H9 (cell line): ENCODE results near the gene USP5. TPM values are rescaled to one million over a fixed set of nuclear protein-coding genes. Genes with fewer than 3 reads are reported as not detected.

Source experiments
- DNase-seq: peaks from one replicate; pipeline ENCODE4 v3.0.0-alpha.2; 2017
- H2AFZ ChIP-seq: one replicate; pipeline ENCODE4 v1.6.1; 2013; ENCODE audit warnings: mild to moderate bottlenecking, low read length, control low read depth, moderate library complexity
- H2AK5ac ChIP-seq: 2 replicates; pipeline ENCODE4 v1.6.1; 2013; ENCODE audit warnings: low read length, control low read depth, mixed read lengths; ENCODE audit not compliant: insufficient read length
- H2BK120ac ChIP-seq: one replicate; pipeline ENCODE4 v1.6.1; 2013; ENCODE audit warnings: low read depth, mild to moderate bottlenecking, low read length, control low read depth, inconsistent platforms; ENCODE audit not compliant: poor library complexity, severe bottlenecking
- H2BK12ac ChIP-seq: 2 replicates; pipeline ENCODE4 v1.6.1; 2013; ENCODE audit warnings: low read length, control low read depth, mixed read lengths, low read depth; ENCODE audit not compliant: insufficient read length
- H2BK15ac ChIP-seq: 2 replicates; pipeline ENCODE4 v1.6.1; 2013; ENCODE audit warnings: low read depth, low read length, control low read depth
- H2BK20ac ChIP-seq: one replicate; pipeline ENCODE4 v1.6.1; 2013; ENCODE audit warnings: low read depth, mild to moderate bottlenecking, low read length, control low read depth, inconsistent platforms; ENCODE audit not compliant: poor library complexity, severe bottlenecking
- H2BK5ac ChIP-seq: 2 replicates; pipeline ENCODE4 v1.6.1; 2013; ENCODE audit warnings: low read length, control low read depth, mixed read lengths; ENCODE audit not compliant: insufficient read length
- H3K14ac ChIP-seq: 2 replicates; pipeline ENCODE4 v1.6.1; 2013; ENCODE audit warnings: low read length, control low read depth; ENCODE audit not compliant: insufficient read depth
- H3K18ac ChIP-seq: 2 replicates; pipeline ENCODE4 v1.6.1; 2013; ENCODE audit warnings: low read depth, mild to moderate bottlenecking, mixed read lengths, low read length, control low read depth; ENCODE audit not compliant: insufficient read length
- H3K23ac ChIP-seq: 2 replicates; pipeline ENCODE4 v1.6.1; 2013; ENCODE audit warnings: low read length, control low read depth, mixed read lengths, low read depth; ENCODE audit not compliant: insufficient read length
- H3K23me2 ChIP-seq: 2 replicates; pipeline ENCODE4 v1.6.1; 2013; ENCODE audit warnings: low read depth, mild to moderate bottlenecking, mixed read lengths, low read length, control low read depth; ENCODE audit not compliant: insufficient read length, poor library complexity, severe bottlenecking
- H3K27ac ChIP-seq: 2 replicates; pipeline ENCODE4 v1.5.1; 2013; ENCODE audit warnings: low read length, control low read depth, mixed read lengths, low read depth; ENCODE audit not compliant: insufficient read length
- H3K27me3 ChIP-seq: 2 replicates; pipeline ENCODE4 v1.6.1; 2013; ENCODE audit warnings: low read length, control low read depth, inconsistent platforms; ENCODE audit not compliant: insufficient read depth
- H3K4ac ChIP-seq: 2 replicates; pipeline ENCODE4 v1.6.1; 2013; ENCODE audit warnings: low read depth, mild to moderate bottlenecking, control low read depth, inconsistent platforms, low read length, moderate library complexity
- H3K4me1 ChIP-seq: 2 replicates; pipeline ENCODE4 v1.6.1; 2013; ENCODE audit warnings: low read length, control low read depth, inconsistent platforms; ENCODE audit not compliant: insufficient read depth
- H3K4me2 ChIP-seq: 2 replicates; pipeline ENCODE4 v1.6.1; 2013; ENCODE audit warnings: low read length, control low read depth, mixed read lengths; ENCODE audit not compliant: insufficient read length, insufficient read depth
- H3K56ac ChIP-seq: 2 replicates; pipeline ENCODE4 v1.6.1; 2013; ENCODE audit warnings: low read depth, mild to moderate bottlenecking, mixed read lengths, low read length, control low read depth; ENCODE audit not compliant: insufficient read length
- H3K79me1 ChIP-seq: 2 replicates; pipeline ENCODE4 v1.6.1; 2013; ENCODE audit warnings: low read depth, mild to moderate bottlenecking, moderate library complexity, low read length, control low read depth, inconsistent platforms; ENCODE audit not compliant: insufficient read depth, poor library complexity, severe bottlenecking
- H3K79me2 ChIP-seq: 2 replicates; pipeline ENCODE4 v1.6.1; 2013; ENCODE audit warnings: low read length, control low read depth, inconsistent platforms; ENCODE audit not compliant: insufficient read depth
- H3K9ac ChIP-seq: 2 replicates; pipeline ENCODE4 v1.6.1; 2013; ENCODE audit warnings: low read length, control low read depth, mixed read lengths; ENCODE audit not compliant: insufficient read length; ENCODE audit errors: extremely low read depth
- H3K9me3 ChIP-seq: one replicate; pipeline ENCODE4 v1.6.1; 2013; ENCODE audit warnings: low read depth, low read length, inconsistent platforms; ENCODE audit not compliant: control insufficient read depth
- H3T11ph ChIP-seq: one replicate; pipeline ENCODE4 v1.6.1; 2013; ENCODE audit warnings: mild to moderate bottlenecking, low read length, control low read depth, inconsistent platforms
- H4K20me1 ChIP-seq: one replicate; pipeline ENCODE4 v1.6.1; 2013; ENCODE audit not compliant: control insufficient read depth, insufficient read length, insufficient read depth
- H4K5ac ChIP-seq: 2 replicates; pipeline ENCODE4 v1.6.1; 2013; ENCODE audit warnings: low read depth, mild to moderate bottlenecking, mixed read lengths, low read length, control low read depth; ENCODE audit not compliant: insufficient read length
- H4K8ac ChIP-seq: replicated peaks from 2 replicates; pipeline ENCODE4 v1.6.1; 2013; ENCODE audit warnings: low read length, control low read depth, mixed read lengths, low read depth; ENCODE audit not compliant: insufficient read length
- H4K91ac ChIP-seq: 2 replicates; pipeline ENCODE4 v1.6.1; 2013; ENCODE audit warnings: low read depth, mild to moderate bottlenecking, moderate library complexity, mixed read lengths, low read length, control low read depth; ENCODE audit not compliant: insufficient read length
- H3K27ac Mint-ChIP-seq, 3 experiments: 2 replicates in 2 of 3; 3 replicates in 1 of 3; pipeline ENCODE4 v1.8.0; 2020 to 2021; ENCODE audit warnings: mixed read lengths in 3 of 3, mild to moderate bottlenecking in 1 of 3, moderate library complexity in 1 of 3
- H3K27me3 Mint-ChIP-seq: 2 replicates; pipeline ENCODE4 v1.8.0; 2021; ENCODE audit warnings: low read depth, mild to moderate bottlenecking, moderate library complexity, mixed read lengths
- H3K36me3 Mint-ChIP-seq, 3 experiments: 2 replicates in 2 of 3; 3 replicates in 1 of 3; pipeline ENCODE4 v1.8.0; 2020 to 2021; ENCODE audit warnings: low read depth in 3 of 3, mixed read lengths in 3 of 3; ENCODE audit not compliant: insufficient read depth in 1 of 3
- H3K4me1 Mint-ChIP-seq, 2 experiments: 2 replicates each; pipeline ENCODE4 v1.8.0; 2020; ENCODE audit warnings: mixed read lengths in 2 of 2
- H3K4me3 Mint-ChIP-seq, 2 experiments: 2 replicates in 1 of 2; 3 replicates in 1 of 2; pipeline ENCODE4 v1.8.0; 2020 to 2021; ENCODE audit warnings: mild to moderate bottlenecking in 2 of 2, mixed read lengths in 2 of 2, moderate library complexity in 1 of 2
- H3K9me3 Mint-ChIP-seq, 2 experiments: 2 replicates in 1 of 2; 3 replicates in 1 of 2; pipeline ENCODE4 v1.8.0; 2020; ENCODE audit warnings: mild to moderate bottlenecking in 2 of 2, mixed read lengths in 2 of 2, moderate library complexity in 1 of 2
- WGBS: extraction: QIAGEN DNeasy Blood & Tissue Kit; methylation state at CpG from one replicate; pipeline ENCODE4 v1.1.7; 2013; ENCODE audit warnings: missing lambda C conversion rate, low lambda C conversion rate, mixed read lengths; ENCODE audit not compliant: insufficient read length; ENCODE audit errors: extremely low coverage; 5-methylcytosine and 5-hydroxymethylcytosine counted together
- total RNA-seq: library from RNA; stranded (reverse); gene quantifications from 2 replicates; pipeline ENCODE4 v1.2.1, GENCODE V29; 2021
- TF ChIP-seq, protein P1 (sequence below): fragments of 200-600 bp; sonication (generic); conservative IDR thresholded peaks from 3 replicates; pipeline ENCODE4 v1.8.0; 2021; ENCODE audit warnings: antibody characterized with exemption, mild to moderate bottlenecking

Gene USP5
- total RNA-seq, 1 experiment from 2014 or later, result 143 TPM

DNA sequence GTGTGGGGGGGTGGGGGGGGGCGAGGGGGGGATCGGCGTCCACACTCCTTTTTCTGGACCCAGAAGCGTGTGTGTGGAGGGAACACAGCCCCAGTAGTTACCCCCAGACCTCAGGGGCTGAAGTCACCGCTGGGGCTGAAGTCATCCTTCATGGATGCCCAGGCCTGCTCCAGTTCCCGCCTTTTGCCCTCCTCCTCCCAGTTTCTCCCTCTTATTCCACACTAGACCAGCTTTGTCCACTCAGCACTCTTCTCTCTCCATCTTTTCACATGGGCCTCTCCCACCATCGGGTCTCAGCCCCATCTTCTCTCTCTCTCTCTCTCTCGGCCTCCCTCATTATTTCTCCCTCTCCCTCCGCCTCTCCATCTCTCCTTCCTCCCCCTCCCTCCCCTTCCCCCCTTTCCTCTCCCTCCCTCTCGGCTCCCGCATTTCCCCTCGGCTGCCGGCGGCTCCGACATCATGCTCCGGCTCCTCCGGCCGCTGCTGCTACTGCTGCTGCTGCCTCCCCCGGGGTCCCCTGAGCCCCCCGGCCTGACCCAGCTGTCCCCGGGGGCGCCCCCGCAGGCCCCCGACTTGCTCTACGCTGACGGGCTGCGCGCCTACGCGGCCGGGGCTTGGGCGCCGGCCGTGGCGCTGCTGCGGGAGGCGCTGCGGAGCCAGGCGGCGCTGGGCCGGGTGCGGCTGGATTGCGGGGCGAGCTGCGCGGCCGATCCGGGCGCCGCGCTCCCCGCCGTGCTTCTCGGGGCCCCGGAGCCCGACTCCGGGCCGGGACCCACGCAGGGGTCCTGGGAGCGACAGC lies 23.8 kb upstream of the USP5 start, which contains the start of gene P3H3:
Gene P3H3, plus strand, starts transcription at position 426 of the 799 bp plus-strand sequence. Its CDS starts 34 bp downstream, at position 460.
- no peak within 1 kb of the TSS for H3K4ac ChIP-seq
- peaks cover 28 to 37% (median 36%) of the 10 kb centered on the region in 3 experiments for H3K36me3 Mint-ChIP-seq
- peak within 1 kb of the TSS; percentile 74 for H3K18ac ChIP-seq
- H2AFZ ChIP-seq, result no peak within 1 kb of the TSS
- no peak within 1 kb of the TSS for H3K27ac ChIP-seq
- peak within 1 kb of the TSS; percentile 97 to 98 (median 97) for H3K27ac Mint-ChIP-seq
- no peak within 1 kb of the TSS for H2BK15ac ChIP-seq
- H3K56ac ChIP-seq, result no peak within 1 kb of the TSS
- H4K20me1 ChIP-seq, result peaks cover 6% of the 10 kb centered on the region
- H3K79me2 ChIP-seq, result peaks cover 2% of the 10 kb centered on the region; the same call in 1 of the 2 replicates
- H3K9ac ChIP-seq, result peak within 1 kb of the TSS; percentile 72
- no peaks in the 10 kb centered on the region for H3K79me1 ChIP-seq
- no peak within 1 kb of the TSS for H2BK5ac ChIP-seq
- H3K4me1 Mint-ChIP-seq, result peaks cover 31 to 47% of the 10 kb centered on the region in 2 experiments
- WGBS, result no CpG with 5 or more reads among the region's 60 CpGs
- no peak within 1 kb of the TSS for H4K8ac ChIP-seq
- H3K9me3 ChIP-seq, result no peaks in the 10 kb centered on the region
- H3K27me3 Mint-ChIP-seq, result peaks cover 22% of the 10 kb centered on the region
- no peaks in the 10 kb centered on the region for H3K9me3 Mint-ChIP-seq
- no peak within 1 kb of the TSS for H2BK120ac ChIP-seq
- H3K4me1 ChIP-seq, result peaks cover 3% of the 10 kb centered on the region; the same call in 1 of the 2 replicates
- no peak within 1 kb of the TSS for H2BK12ac ChIP-seq
- peak within 1 kb of the TSS; percentile 97 to 99 for H3K4me3 Mint-ChIP-seq
- no peak within 1 kb of the TSS for H2BK20ac ChIP-seq
- TF ChIP-seq, protein P1, sequence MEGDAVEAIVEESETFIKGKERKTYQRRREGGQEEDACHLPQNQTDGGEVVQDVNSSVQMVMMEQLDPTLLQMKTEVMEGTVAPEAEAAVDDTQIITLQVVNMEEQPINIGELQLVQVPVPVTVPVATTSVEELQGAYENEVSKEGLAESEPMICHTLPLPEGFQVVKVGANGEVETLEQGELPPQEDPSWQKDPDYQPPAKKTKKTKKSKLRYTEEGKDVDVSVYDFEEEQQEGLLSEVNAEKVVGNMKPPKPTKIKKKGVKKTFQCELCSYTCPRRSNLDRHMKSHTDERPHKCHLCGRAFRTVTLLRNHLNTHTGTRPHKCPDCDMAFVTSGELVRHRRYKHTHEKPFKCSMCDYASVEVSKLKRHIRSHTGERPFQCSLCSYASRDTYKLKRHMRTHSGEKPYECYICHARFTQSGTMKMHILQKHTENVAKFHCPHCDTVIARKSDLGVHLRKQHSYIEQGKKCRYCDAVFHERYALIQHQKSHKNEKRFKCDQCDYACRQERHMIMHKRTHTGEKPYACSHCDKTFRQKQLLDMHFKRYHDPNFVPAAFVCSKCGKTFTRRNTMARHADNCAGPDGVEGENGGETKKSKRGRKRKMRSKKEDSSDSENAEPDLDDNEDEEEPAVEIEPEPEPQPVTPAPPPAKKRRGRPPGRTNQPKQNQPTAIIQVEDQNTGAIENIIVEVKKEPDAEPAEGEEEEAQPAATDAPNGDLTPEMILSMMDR, result peak; percentile 10; the same call in 2 of the 3 replicates
- peaks cover 14% of the 10 kb centered on the region for H3K23me2 ChIP-seq
- no peak within 1 kb of the TSS for H2AK5ac ChIP-seq
- H3K27me3 ChIP-seq, result no peaks in the 10 kb centered on the region
- peak within 1 kb of the TSS; percentile 80 for H3K4me2 ChIP-seq
- H4K5ac ChIP-seq, result no peak within 1 kb of the TSS
- H3K23ac ChIP-seq, result no peak within 1 kb of the TSS
- DNase-seq, result peak; percentile 73
- H3T11ph ChIP-seq, result no peak within 1 kb of the TSS
- peak within 1 kb of the TSS; percentile 82 for H3K14ac ChIP-seq
- no peak within 1 kb of the TSS for H4K91ac ChIP-seq
